ENCODE data around the gene PLEKHB1. TPM values are rescaled to one million over a fixed set of nuclear protein-coding genes. Genes with fewer than 3 reads are reported as not detected.

PLEKHB1 gene
- total RNA-seq, 1 donor from 2014 or later = 0.58 TPM

DNA sequence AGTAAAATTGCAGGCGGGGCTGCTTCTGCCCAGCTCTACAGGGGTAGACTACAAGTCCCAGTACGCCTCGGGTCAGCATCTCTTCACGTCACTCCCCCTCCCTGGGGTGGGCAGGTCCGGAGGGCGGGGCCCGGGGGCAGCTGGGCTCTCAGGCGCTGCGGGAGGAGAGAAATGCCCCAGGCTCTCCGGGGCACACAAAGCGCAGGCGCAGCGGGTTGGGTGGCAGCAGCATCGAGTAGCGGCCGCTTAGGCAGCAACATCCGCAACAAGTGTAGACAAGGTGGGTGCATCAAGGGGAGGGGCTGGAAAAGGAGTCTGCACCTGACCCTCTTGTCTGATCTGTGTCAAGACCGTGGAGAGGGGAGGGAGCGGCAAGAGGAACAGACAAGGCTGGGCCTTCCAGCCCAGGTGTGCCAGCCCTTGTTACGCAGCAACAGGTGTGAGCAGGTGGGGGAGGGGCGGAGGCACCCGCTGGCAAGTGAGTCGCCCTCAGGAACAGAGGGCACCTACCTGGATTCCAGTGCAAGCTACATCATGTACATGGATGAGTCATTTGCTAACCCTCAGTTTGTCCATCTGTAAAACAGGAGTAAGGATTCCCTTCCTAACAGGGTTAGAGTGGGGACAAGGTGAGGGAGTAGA is 1.2 kb downstream of the PLEKHB1 start:
- no peak for DNase-seq (ENCODE audit: extremely low read depth, low read depth, low spot score)

DNA sequence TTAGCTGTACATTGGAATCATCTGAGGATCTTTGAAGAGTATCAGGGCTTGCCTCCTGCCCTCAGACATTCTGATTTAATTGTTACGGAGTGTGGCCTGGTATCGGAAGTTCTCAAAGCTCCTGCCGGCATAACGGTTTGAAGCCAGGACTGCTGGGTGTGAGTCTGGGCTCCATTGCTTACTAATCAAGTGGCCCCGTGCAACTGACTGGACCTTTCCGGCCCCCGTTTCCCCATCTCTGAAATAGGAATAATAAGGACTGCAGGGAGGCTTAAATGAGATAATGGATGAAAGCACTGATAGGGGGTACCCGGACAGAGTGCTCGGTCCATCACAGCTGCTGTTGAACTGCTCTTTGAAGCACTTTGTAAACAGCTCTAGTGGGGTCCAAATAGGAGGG is 1.7 kb downstream of the PLEKHB1 start:
- DNase-seq (ENCODE audit: extremely low read depth, low read depth, low spot score) = no peak

- no peak for DNase-seq (ENCODE audit: extremely low read depth, low read depth, low spot score)
These were observed 2.2 kb downstream of the PLEKHB1 start for GRCh38 chr11:73648571-73649046.

GRCh38 chr11:73649206-73649605 is 2.8 kb downstream of the PLEKHB1 start:
- no peak for DNase-seq (ENCODE audit: extremely low read depth, low read depth, low spot score)

GRCh38 chr11:73650400-73650799 is 4.0 kb downstream of the PLEKHB1 start:
- DNase-seq (ENCODE audit: extremely low read depth, low read depth, low spot score) = no peak

- no peak for DNase-seq (ENCODE audit: extremely low read depth, low read depth, low spot score)
These were observed 4.9 kb downstream of the PLEKHB1 start for GRCh38 chr11:73651252-73651651.

DNA sequence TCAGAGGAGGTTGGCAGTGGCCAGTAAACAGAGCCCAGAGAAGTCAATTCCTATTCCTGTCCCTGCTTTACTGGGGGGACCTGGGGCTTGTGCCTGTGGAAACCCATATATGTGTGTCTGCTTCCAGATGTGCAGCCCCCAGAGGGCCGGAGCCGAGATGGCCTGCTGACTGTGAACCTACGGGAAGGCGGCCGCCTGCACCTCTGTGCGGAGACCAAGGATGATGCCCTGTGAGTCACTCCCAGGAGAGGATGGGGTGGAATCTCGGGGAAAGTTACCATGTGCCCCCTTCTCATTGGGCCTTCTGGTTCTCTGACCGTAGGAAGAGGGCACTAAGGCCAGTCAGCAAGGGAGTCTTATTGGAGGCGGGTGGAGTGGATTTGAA is 5.3 kb downstream of the PLEKHB1 start:
- DNase-seq (ENCODE audit: extremely low read depth, low read depth, low spot score) = no peak

DNA sequence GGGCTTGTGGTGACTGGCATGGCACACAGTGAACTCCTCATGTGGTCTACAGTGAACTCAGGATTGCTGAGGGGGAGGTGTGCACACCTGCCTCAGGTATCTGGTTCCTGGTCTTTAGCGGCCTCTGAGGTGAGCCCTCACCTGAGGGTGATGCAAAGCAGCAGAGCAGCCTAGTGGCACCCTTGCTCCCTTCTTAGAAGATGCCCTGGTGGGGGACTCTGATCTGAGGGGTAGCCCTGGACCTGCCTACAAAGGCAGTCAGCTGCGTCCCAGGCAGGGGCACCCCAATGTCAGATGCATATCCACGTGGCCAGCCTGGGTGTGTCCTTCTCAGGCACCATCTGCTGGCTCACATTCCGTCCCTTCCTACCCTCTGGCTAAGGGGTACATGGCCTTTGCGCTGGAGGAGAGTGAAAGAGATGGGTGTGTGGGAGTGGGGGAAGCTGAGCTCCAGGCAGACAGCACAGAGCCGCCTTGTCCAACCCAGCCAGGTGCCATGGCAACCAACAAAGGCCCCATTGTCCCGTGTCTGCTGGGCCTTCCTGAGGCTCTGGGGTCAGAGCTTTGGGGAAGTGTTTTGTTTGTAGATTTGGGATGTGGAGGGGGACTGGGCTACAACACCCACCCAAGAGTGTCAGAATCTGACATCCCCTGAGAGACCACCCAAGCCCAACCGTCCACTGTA is 5.8 kb downstream of the PLEKHB1 start:
- no peak for DNase-seq (ENCODE audit: extremely low read depth, low read depth, low spot score)

DNA sequence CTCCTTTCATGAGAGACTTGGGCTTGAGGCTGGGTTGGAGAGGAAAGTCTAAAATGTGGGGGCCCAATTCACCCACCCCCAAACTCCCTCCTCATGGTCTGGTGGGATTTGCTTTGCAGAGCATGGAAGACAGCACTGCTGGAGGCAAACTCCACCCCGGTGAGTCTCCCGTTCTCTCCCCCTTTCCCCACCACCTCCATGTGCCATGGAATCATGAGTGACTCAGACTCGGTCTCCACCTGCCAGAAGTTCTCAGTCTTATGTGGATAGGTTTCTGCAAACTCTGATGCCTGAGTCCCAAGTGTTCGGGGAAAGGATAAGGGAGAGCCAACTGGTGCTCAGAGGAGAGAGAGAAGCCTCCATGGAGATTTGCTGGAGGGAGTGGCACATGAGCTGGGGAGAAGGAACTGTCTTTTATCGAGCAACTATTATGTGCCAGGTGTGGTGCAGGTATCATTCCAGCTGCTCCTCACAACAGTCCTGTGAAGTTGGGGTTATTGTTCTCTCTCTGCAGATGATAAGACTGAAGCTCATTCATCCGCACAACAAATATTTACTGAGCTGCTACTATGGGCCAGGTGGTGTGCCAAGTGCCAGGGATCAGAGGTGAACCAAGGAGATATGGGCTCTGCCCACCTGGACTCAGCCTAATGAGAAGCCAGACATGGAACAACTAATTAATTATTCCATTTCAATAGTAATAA is 6.6 kb downstream of the PLEKHB1 start:
- DNase-seq (ENCODE audit: extremely low read depth, low read depth, low spot score) = no peak

GRCh38 chr11:73653996-73654395 is 7.6 kb downstream of the PLEKHB1 start:
- no peak for DNase-seq (ENCODE audit: extremely low read depth, low read depth, low spot score)

DNA sequence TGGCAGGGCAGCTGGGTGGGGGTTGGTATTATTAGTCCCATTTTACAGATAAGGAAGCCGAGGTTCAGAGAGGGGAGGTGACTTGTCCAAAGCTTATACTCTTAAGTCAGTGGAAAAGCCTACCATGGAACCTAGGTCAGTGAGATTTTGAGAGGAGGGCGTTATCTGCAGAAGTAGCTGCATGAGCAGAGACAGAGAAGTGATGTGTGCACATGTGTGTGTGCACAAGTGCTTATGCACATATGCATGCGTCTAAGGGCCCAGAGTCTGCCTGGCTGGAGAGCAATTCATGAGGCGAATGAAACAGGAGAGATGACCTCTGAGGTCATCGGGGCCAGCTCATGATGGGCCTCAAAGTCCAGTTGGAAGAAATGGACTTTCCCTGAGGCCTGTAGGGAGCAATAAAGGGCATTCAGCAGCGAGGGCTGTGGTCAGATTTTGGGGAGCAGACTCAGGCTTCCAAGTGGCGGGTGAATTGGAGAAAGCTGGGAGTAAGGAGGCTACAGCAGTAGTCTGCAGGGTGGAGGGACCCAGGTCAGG is 8.2 kb downstream of the PLEKHB1 start:
- DNase-seq (ENCODE audit: extremely low read depth, low read depth, low spot score) = no peak

DNA sequence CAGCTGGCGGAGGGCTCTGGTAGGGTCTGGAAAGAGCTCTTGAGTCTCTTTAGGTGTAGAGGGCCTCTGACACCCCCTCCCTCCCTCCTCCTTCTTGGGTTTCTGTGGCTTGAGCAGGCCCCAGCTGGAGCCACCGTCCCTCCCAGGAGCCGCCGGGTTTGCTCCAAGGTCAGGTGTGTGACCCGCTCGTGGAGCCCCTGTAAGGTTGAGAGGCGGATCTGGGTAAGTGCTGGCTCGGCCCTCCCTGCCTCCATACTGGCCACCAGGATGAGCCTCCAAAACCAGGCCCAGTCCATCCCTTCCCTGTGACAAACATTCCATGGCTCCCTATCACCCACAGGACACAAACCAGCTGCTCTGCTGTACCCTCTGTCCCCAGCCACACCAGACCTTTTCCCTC is 9.3 kb downstream of the PLEKHB1 start:
- no peak for DNase-seq (ENCODE audit: extremely low read depth, low read depth, low spot score)

- no peak for DNase-seq (ENCODE audit: extremely low read depth, low read depth, low spot score)
These were observed 10.6 kb downstream of the PLEKHB1 start for GRCh38 chr11:73656985-73657384.

DNA sequence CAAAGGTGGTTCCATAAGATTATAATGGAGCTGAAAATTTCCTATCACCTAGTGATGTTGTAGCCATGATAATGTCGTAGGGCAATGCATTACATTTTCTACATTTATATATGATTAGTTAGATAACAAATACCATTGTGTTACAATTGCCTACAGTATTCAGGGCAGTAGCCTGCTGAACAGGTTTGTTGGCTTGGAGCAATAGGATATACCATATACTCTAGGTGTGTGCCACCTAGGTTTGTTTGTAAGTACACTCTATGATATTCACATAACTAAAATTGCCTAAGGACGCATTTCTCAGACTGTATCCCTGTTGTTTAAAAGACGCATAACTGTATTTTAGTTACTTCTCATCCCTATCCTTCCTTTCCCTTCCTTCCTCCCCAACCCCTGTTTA is 13.6 kb downstream of the PLEKHB1 start:
- DNase-seq (ENCODE audit: extremely low read depth, low read depth, low spot score) = no peak

DNA sequence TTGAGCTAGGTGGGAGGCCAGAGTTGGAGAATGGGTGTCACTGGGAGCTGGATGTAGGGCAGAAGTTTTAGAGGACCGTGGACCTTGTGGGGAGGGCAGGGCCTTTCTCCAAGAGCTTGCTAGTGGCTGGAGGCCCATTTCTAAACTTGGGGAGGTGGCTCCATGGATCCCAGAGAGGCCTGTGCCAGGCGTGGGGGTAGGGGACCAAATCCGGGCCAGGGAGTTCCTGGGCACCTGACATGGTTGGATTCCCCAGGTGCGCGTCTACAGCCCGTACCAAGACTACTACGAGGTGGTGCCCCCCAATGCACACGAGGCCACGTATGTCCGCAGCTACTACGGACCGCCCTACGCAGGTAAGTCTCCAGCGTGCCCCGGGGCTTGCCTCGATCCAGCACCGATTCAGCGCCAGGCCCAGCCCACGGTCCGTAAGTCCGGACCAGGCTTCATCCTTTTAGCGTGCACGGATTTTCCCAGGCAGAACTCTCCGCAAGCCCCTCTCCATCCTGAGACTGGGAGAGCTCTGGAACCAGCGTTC is 14.2 kb downstream of the PLEKHB1 start:
- no peak for DNase-seq (ENCODE audit: extremely low read depth, low read depth, low spot score)

DNA sequence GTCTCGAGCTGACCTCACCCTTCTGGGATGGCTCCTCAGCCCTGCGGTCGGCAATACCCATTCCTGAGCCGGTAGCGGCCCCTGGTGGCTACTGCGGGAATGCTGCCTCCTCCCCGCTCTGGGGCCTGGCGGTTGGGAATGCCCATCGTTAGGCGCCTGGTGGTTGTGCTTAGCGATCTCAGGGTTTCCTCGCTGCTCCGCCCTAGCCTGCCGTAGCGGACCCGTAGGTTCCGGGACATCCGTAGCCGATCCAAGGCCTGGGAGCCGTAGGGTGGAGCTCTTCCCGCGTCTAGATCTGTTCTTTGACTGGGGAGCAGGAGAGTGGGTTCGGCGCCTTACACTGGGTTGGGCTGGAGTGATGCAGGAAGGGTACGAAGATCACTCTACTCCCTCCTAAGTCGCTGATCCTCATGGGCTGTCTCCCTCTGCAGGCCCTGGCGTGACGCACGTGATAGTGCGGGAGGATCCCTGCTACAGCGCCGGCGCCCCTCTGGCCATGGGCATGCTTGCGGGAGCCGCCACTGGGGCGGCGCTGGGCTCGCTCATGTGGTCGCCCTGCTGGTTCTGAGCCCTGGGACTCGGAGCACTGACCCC is 14.8 kb downstream of the PLEKHB1 start:
- DNase-seq (ENCODE audit: extremely low read depth, low read depth, low spot score) = peak; percentile 39

- DNase-seq (ENCODE audit: extremely low read depth, low read depth, low spot score) = no peak
These were observed 16.2 kb downstream of the PLEKHB1 start for GRCh38 chr11:73662445-73663157.

DNA sequence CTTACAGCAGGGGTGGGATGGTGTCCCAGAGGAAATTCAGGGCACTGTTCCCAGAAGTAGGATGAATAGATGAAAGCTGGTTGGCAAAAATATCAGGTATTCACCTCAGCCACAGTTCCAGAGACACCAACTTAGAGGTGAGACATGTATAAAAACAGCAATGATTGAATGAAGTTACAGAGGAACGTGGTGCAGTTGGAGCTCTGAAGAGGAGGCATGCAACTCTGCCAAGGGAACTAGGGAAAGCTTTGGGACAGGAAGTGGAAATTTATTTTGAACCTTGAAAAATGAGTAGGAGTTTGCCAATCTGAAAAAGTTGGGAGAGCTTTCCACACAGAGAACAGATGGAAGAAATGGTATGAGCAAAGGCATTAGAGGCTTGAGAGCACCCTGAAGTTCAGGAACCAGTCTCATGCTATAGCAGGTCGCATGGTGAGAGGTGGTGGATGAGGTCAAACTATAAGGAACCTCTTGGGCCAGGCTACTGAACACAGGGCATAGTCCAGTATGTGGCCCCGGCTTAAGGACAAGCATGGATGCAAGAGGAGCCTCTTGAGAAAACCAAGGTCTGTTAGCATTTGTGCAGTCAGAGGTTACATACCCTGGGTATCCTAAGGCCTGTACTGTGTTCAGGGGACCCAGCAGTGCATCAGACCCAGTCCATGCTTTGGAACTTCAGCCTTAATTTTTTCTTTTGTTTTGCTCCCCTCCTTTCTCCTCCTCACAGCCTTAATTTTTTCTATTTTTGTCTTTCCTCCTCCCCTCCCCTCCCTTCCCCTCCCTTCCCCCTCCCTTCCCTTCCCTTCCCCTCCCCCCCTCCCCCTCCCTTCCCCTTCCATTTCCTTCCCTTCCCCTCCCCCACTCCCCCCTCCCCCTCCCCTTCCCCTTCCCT is 17.5 kb downstream of the PLEKHB1 start:
- DNase-seq (ENCODE audit: extremely low read depth, low read depth, low spot score) = no peak

DNA sequence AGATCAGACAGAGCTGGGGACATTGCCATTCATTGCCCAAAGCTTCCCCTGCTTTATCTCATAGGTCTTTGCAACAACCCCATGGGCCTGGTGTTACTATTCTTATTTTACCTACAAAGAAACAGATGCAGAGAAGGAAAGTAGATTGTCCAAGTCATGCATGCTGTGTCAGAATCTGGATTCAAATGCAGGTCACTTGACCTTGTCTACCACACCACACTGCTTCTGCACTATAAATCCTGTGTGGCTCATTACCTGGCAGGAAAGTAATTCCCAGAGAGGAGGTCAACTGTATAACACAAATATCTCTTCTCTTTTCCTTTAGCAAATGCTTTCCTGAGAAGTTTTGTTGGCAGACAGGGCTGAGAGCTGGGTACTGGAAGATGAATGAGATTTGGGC is 18.5 kb downstream of the PLEKHB1 start:
- DNase-seq (ENCODE audit: extremely low read depth, low read depth, low spot score) = no peak

Measured in glomerular endothelial cell (primary cell).